HG02759 (cell line): ENCODE measurements around the gene FOXN1.
"Not testable (repeated sequence)": the region's sequence is repeated elsewhere in the genome, so short reads cannot be mapped to it uniquely, and the experiment has no call there.

ENCODE experiments used
- ATAC-seq: cut with Tn5 transposase; IDR thresholded peaks from one replicate; pipeline ENCODE4 v1.9.1; 2021; ENCODE audit warnings: mild to moderate bottlenecking, moderate library complexity; ENCODE audit not compliant: unreplicated experiment

The FOXN1 gene

GRCh38 chr17:28522281-28522680 is 16.1 kb downstream of the FOXN1 start:
- ATAC-seq: not testable (repeated sequence)

- ATAC-seq: no peak
Observed at GRCh38 chr17:28523186-28523585, 17.0 kb downstream of the FOXN1 start.

GRCh38 chr17:28523876-28524275 is 17.7 kb downstream of the FOXN1 start:
- no peak for ATAC-seq

- ATAC-seq: no peak
Observed at GRCh38 chr17:28524476-28525424, 18.6 kb downstream of the FOXN1 start.

- ATAC-seq: no peak
Observed at GRCh38 chr17:28526381-28526780, 20.2 kb downstream of the FOXN1 start.

- ATAC-seq: no peak
Observed at GRCh38 chr17:28527181-28527681, 21.1 kb downstream of the FOXN1 start.

- ATAC-seq: no peak
Observed at GRCh38 chr17:28527859-28528258, 21.7 kb downstream of the FOXN1 start.

- ATAC-seq: no peak
Observed at GRCh38 chr17:28528327-28529012, 22.3 kb downstream of the FOXN1 start.

- no peak for ATAC-seq
Observed at GRCh38 chr17:28529013-28529400, 22.9 kb downstream of the FOXN1 start.

GRCh38 chr17:28530250-28530649 is 24.1 kb downstream of the FOXN1 start:
- no peak for ATAC-seq

- ATAC-seq: no peak
Observed at GRCh38 chr17:28530926-28531325, 24.8 kb downstream of the FOXN1 start.

GRCh38 chr17:28532050-28532960 is 26.2 kb downstream of the FOXN1 start:
- ATAC-seq: no peak

GRCh38 chr17:28533091-28533807 is 27.1 kb downstream of the FOXN1 start:
- no peak for ATAC-seq

- ATAC-seq: no peak
Observed at GRCh38 chr17:28534740-28535375, 28.7 kb downstream of the FOXN1 start.

- no peak for ATAC-seq
Observed at GRCh38 chr17:28536532-28537218, 30.5 kb downstream of the FOXN1 start.

- ATAC-seq: no peak
Observed at GRCh38 chr17:28537219-28537610, 31.1 kb downstream of the FOXN1 start.

GRCh38 chr17:28538296-28538895 is 32.2 kb downstream of the FOXN1 start:
- ATAC-seq: no peak

GRCh38 chr17:28540231-28540630 is 34.1 kb downstream of the FOXN1 start:
- ATAC-seq: no peak

- ATAC-seq: no peak
Observed at GRCh38 chr17:28541439-28541838, 35.3 kb downstream of the FOXN1 start.
